HG02943 (cell line): ENCODE results near the gene RBMS3.

Experiments
- ATAC-seq: cut with Tn5 transposase; IDR thresholded peaks from one replicate; pipeline ENCODE4 v1.9.1; 2021; ENCODE audit warnings: mild to moderate bottlenecking, low read depth, moderate library complexity; ENCODE audit not compliant: unreplicated experiment

The RBMS3 gene

GRCh38 chr3:29958816-29959215 is 677.9 kb downstream of the RBMS3 start:
- ATAC-seq = no peak

- ATAC-seq = no peak
Measured at GRCh38 chr3:29971895-29972294, 691.0 kb downstream of the RBMS3 start.

GRCh38 chr3:29972320-29972993 is 691.6 kb downstream of the RBMS3 start:
- ATAC-seq = no peak

- ATAC-seq = no peak
Measured at GRCh38 chr3:29973763-29974162, 692.9 kb downstream of the RBMS3 start.

GRCh38 chr3:29976871-29977270 is 696.0 kb downstream of the RBMS3 start:
- no peak for ATAC-seq

GRCh38 chr3:29977360-29977759 is 696.5 kb downstream of the RBMS3 start:
- ATAC-seq = no peak

GRCh38 chr3:29978036-29978435 is 697.2 kb downstream of the RBMS3 start:
- no peak for ATAC-seq

GRCh38 chr3:29991198-29991597 is 710.3 kb downstream of the RBMS3 start:
- no peak for ATAC-seq

- ATAC-seq = no peak
Measured at GRCh38 chr3:30002797-30003196, 721.9 kb downstream of the RBMS3 start.

- ATAC-seq = no peak
Measured at GRCh38 chr3:30003741-30004140, 722.9 kb downstream of the RBMS3 start.

- no peak for ATAC-seq
Measured at GRCh38 chr3:30004481-30004880, 723.6 kb downstream of the RBMS3 start.

GRCh38 chr3:30006111-30006510 is 725.2 kb downstream of the RBMS3 start:
- no peak for ATAC-seq

- ATAC-seq = no peak
Measured at GRCh38 chr3:30007668-30008067, 726.8 kb downstream of the RBMS3 start.

- ATAC-seq = no peak
Measured at GRCh38 chr3:30011237-30011803, 730.4 kb downstream of the RBMS3 start.

- ATAC-seq = no peak
Measured at GRCh38 chr3:30012941-30013543, 732.2 kb downstream of the RBMS3 start.

GRCh38 chr3:30017901-30018300 is 737.0 kb downstream of the RBMS3 start:
- no peak for ATAC-seq

GRCh38 chr3:30020380-30020779 is 739.5 kb downstream of the RBMS3 start:
- no peak for ATAC-seq

- no peak for ATAC-seq
Measured at GRCh38 chr3:30024466-30024865, 743.6 kb downstream of the RBMS3 start.

- no peak for ATAC-seq
Measured at GRCh38 chr3:30026851-30027250, 746.0 kb downstream of the RBMS3 start.

GRCh38 chr3:30034246-30034991 is 753.5 kb downstream of the RBMS3 start:
- no peak for ATAC-seq

GRCh38 chr3:30035935-30036567 is 755.2 kb downstream of the RBMS3 start:
- ATAC-seq = no peak
